Coronary artery (tissue), 2 donors: ENCODE data around the gene FHIT.

Source experiments
- DNase-seq: peaks from one replicate; pipeline ENCODE4 v3.0.0-alpha.2; 2017; ENCODE audit warnings: low spot score
- H3K27ac ChIP-seq, 2 donors: fragments of 200-600 bp; sonication (generic); one replicate each; pipeline ENCODE4 v1.5.1; 2016 to 2019
- H3K4me3 ChIP-seq: fragments of 200-600 bp; sonication (generic); 2 replicates; pipeline ENCODE4 v1.5.1; 2016; ENCODE audit warnings: mild to moderate bottlenecking, moderate library complexity
- TF ChIP-seq, protein P1 (sequence below): fragments of 200-600 bp; sonication (generic); IDR thresholded peaks from one replicate; pipeline ENCODE4 v1.5.1; 2019; ENCODE audit warnings: antibody characterized with exemption

Gene FHIT

GRCh38 chr3:59867185-59868002 lies 1383.9 kb downstream of the FHIT start:
- no peak for DNase-seq
- TF ChIP-seq, protein P1, sequence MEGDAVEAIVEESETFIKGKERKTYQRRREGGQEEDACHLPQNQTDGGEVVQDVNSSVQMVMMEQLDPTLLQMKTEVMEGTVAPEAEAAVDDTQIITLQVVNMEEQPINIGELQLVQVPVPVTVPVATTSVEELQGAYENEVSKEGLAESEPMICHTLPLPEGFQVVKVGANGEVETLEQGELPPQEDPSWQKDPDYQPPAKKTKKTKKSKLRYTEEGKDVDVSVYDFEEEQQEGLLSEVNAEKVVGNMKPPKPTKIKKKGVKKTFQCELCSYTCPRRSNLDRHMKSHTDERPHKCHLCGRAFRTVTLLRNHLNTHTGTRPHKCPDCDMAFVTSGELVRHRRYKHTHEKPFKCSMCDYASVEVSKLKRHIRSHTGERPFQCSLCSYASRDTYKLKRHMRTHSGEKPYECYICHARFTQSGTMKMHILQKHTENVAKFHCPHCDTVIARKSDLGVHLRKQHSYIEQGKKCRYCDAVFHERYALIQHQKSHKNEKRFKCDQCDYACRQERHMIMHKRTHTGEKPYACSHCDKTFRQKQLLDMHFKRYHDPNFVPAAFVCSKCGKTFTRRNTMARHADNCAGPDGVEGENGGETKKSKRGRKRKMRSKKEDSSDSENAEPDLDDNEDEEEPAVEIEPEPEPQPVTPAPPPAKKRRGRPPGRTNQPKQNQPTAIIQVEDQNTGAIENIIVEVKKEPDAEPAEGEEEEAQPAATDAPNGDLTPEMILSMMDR = no peak
- Histone ChIP-seq H3K4me3 (no peak overlapping the region), H3K27ac (no peak overlapping the region)

DNA sequence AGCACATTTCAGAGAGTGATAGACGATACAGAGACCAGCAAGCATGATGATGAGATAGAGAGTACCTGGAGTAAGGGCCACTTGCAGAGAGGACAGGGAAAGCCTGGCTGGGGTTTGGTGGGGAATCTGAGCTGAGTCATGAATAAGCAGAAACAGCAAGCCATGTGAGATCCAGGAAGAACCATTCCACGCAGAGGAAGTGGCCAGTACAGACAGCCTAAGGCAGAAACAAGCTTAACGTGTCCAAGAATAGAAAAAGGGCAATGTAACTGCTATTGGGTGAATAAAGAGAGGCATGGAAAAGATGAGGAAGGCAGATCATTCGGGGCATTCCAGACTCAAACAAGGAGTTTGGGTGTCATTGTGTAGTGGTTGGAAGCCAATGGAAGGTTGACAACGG lies 1385.2 kb downstream of the FHIT start:
- no peak for DNase-seq
- Histone ChIP-seq H3K4me3 (no peak overlapping the region), H3K27ac (no peak overlapping the region)
- TF ChIP-seq, protein P1 = no peak

- TF ChIP-seq, protein P1 = no peak
- Histone ChIP-seq H3K4me3 (no peak overlapping the region), H3K27ac (no peak overlapping the region)
- DNase-seq = no peak
These were observed 1385.9 kb downstream of the FHIT start for GRCh38 chr3:59865351-59865750.

GRCh38 chr3:59862686-59863085 lies 1388.6 kb downstream of the FHIT start:
- TF ChIP-seq, protein P1 = no peak
- Histone ChIP-seq H3K27ac (no peak overlapping the region), H3K4me3 (no peak overlapping the region)
- DNase-seq = no peak

DNA sequence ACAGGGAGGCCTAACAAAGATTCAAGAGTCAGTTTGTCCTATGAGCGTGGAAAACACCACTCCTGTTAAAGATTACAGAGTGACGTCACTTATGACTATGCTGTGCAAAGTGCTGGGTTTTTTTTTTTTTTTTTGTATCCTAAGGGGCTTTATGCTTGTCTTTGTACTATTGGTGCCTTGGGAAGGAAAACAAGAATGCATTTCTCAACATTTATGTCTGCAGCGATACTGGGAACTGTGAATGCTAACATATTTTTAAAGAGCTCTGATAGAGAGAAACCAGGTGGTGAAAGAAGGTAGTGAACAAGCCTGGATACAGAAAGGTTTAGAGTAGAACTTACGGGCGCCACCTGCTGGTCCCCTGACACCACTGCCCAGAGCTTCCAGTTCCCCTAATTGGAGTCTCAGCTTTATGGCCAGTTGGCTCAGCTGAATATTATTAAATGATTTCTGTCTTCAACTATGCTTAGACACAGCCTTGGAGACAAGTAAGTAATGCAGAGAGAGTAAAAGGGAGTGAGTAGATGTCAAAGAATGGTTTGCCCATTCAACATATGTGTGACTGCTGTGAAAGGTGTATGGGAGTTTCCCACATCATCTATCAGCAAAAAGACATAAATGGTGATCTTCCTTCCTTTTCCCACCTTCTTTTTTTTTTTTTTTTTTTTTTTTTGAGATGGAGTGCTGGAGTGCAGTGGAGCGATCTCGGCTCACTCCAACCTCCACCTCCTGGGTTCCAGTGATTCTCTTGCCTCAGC lies 1393.5 kb downstream of the FHIT start:
- no peak for DNase-seq
- TF ChIP-seq, protein P1 = peak; percentile 80
- no peak overlapping the region for H3K4me3 ChIP-seq
- H3K27ac ChIP-seq = no peak overlapping the region

DNA sequence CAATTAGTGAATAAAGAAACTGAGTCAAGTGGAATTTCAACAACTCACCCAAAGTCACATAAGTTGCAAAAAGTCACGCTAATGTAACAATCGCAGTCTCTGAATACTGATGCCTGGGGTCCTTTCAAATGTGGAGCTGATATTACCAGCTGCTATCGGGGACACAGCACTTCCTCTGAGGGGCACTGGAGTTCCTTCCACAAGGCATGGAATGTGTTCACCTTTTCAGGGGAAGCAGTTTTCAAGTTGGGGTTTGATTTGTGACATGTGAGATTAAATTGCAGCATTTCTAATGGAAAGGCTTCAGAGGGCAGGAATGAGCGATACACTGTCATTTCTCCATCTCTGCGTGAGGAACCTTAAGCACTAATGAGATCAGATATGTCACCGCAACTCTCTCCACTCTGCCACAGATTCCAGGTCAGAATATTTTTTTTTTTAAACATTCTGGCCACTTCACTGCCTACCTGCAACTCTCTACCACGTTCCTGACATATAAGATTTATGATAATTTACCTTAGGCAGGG lies 1394.3 kb downstream of the FHIT start:
- no peak overlapping the region for H3K27ac ChIP-seq
- no peak for DNase-seq
- no peak overlapping the region for H3K4me3 ChIP-seq

More for the DNA sequence above, 1394.3 kb downstream of the FHIT start:
- TF ChIP-seq, protein P1 = no peak
